Measurements from ENCODE around the gene UBR1.

Gene UBR1

DNA sequence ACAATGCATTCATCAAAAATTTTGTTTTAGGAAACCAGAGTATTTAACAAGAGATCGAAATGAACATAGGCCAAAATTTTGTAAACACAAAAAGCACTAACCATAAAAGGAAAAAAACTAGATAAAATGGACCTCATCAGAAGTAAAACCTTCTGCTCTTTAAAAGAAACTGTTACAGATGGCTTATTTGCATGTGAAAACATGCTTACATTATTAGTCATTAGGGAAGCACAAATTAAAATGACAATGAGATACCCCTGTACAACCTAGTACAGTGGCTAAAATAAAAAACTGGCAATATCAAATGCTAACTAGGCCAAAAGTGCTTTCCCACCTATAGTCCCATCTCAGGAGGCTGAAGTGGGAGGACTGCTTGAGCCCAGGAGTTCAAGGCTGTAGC lies 19.3 kb downstream of the UBR1 start:
- TF ChIP-seq CTCF (IDR thresholded peaks at IDR 0.05) = no peak
- H3K27ac ChIP-seq = no peak overlapping the region
- H3K4me2 ChIP-seq (ENCODE audit: low read length) = no peak overlapping the region
- H3K36me3 ChIP-seq (ENCODE audit: control insufficient read depth, insufficient read depth, low read length) = no peaks in the 10 kb centered on the region
- no peak overlapping the region for H3K4me3 ChIP-seq (ENCODE audit: low read depth, low read length)
- H3K27me3 ChIP-seq (ENCODE audit: control insufficient read depth, insufficient read depth, low read length) = no peaks in the 10 kb centered on the region
- H3K9me3 ChIP-seq (ENCODE audit: control insufficient read depth, low read length) = no peaks in the 10 kb centered on the region
- H3K4me1 ChIP-seq = peaks cover 8% of the 10 kb centered on the region
- no peaks in the 10 kb centered on the region for H3K79me2 ChIP-seq
- no peak overlapping the region for H2AFZ ChIP-seq
- no peak overlapping the region for H3K9ac ChIP-seq

- Histone ChIP-seq H3K4me2 (ENCODE audit: low read length) (no peak overlapping the region), H3K27me3 (ENCODE audit: control insufficient read depth, insufficient read depth, low read length) (no peaks in the 10 kb centered on the region), H3K9ac (no peak overlapping the region), H3K27ac (no peak overlapping the region), H3K4me1 (peaks cover 8% of the 10 kb centered on the region), H3K79me2 (no peaks in the 10 kb centered on the region), H3K36me3 (ENCODE audit: control insufficient read depth, insufficient read depth, low read length) (no peaks in the 10 kb centered on the region), H2AFZ (no peak overlapping the region), H3K4me3 (ENCODE audit: low read depth, low read length) (no peak overlapping the region), H3K9me3 (ENCODE audit: control insufficient read depth, low read length) (no peaks in the 10 kb centered on the region)
- no peak for TF ChIP-seq CTCF (IDR thresholded peaks at IDR 0.05)
Observed at GRCh38 chr15:43085921-43086320, 19.9 kb downstream of the UBR1 start.

- H3K27me3 ChIP-seq (ENCODE audit: control insufficient read depth, insufficient read depth, low read length) = no peaks in the 10 kb centered on the region
- no peaks in the 10 kb centered on the region for H3K36me3 ChIP-seq (ENCODE audit: control insufficient read depth, insufficient read depth, low read length)
- H3K27ac ChIP-seq = no peak overlapping the region
- H3K79me2 ChIP-seq = no peaks in the 10 kb centered on the region
- no peak overlapping the region for H3K9ac ChIP-seq
- no peaks in the 10 kb centered on the region for H3K9me3 ChIP-seq (ENCODE audit: control insufficient read depth, low read length)
- H3K4me2 ChIP-seq (ENCODE audit: low read length) = peak overlapping the region; percentile 12
- no peak overlapping the region for H3K4me3 ChIP-seq (ENCODE audit: low read depth, low read length)
- no peak for TF ChIP-seq CTCF (IDR thresholded peaks at IDR 0.05)
- no peak overlapping the region for H2AFZ ChIP-seq
- peaks cover 8% of the 10 kb centered on the region for H3K4me1 ChIP-seq
Observed at GRCh38 chr15:43082509-43082908, 23.3 kb downstream of the UBR1 start.

- H3K9me3 ChIP-seq (ENCODE audit: control insufficient read depth, low read length) = no peaks in the 10 kb centered on the region
- no peak overlapping the region for H3K9ac ChIP-seq
- H3K27me3 ChIP-seq (ENCODE audit: control insufficient read depth, insufficient read depth, low read length) = no peaks in the 10 kb centered on the region
- H3K4me1 ChIP-seq = peaks cover 8% of the 10 kb centered on the region
- no peak overlapping the region for H2AFZ ChIP-seq
- no peak overlapping the region for H3K4me2 ChIP-seq (ENCODE audit: low read length)
- H3K79me2 ChIP-seq = no peaks in the 10 kb centered on the region
- H3K36me3 ChIP-seq (ENCODE audit: control insufficient read depth, insufficient read depth, low read length) = no peaks in the 10 kb centered on the region
- H3K4me3 ChIP-seq (ENCODE audit: low read depth, low read length) = no peak overlapping the region
- no peak overlapping the region for H3K27ac ChIP-seq
- no peak for TF ChIP-seq CTCF (IDR thresholded peaks at IDR 0.05)
Observed at GRCh38 chr15:43081283-43081682, 24.6 kb downstream of the UBR1 start.

DNA sequence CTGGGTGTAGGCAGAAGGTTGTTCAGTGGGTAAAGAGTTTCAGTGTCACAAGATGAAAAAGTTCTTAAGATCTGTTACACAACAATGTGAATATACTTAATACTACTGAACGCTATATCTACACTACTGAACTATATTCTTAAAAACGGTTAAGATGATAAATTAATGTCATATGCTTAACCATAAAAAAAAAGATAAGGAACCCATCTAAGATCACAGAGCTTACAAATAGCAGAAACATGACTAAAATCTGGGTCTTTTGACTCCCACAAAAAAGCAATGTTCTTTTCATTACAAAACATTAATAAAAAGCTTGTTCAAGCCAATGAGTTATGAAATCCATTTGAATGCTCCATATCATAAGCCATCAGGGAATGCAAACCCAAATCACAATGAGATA lies 34.4 kb downstream of the UBR1 start:
- no peak overlapping the region for H3K4me2 ChIP-seq (ENCODE audit: low read length)
- H3K79me2 ChIP-seq = no peaks in the 10 kb centered on the region
- no peaks in the 10 kb centered on the region for H3K9me3 ChIP-seq (ENCODE audit: control insufficient read depth, low read length)
- H3K4me3 ChIP-seq (ENCODE audit: low read depth, low read length) = no peak overlapping the region
- no peaks in the 10 kb centered on the region for H3K4me1 ChIP-seq
- H3K9ac ChIP-seq = no peak overlapping the region
- H3K27me3 ChIP-seq (ENCODE audit: control insufficient read depth, insufficient read depth, low read length) = no peaks in the 10 kb centered on the region
- no peak for TF ChIP-seq CTCF (IDR thresholded peaks at IDR 0.05)
- H3K27ac ChIP-seq = no peak overlapping the region
- no peaks in the 10 kb centered on the region for H3K36me3 ChIP-seq (ENCODE audit: control insufficient read depth, insufficient read depth, low read length)
- no peak overlapping the region for H2AFZ ChIP-seq

All from parathyroid adenoma (tissue), 2 donors.